Left forelimb (tissue), 1 donor: ENCODE data around the gene B4GALNT1.
"Not testable (repeated sequence)": the region's sequence is repeated elsewhere in the genome, so short reads cannot be mapped to it uniquely, and the experiment has no call there.

ENCODE experiments used
- DNase-seq: peaks from one replicate; pipeline ENCODE4 v3.0.0-alpha.2; 2018; ENCODE audit warnings: low spot score

Gene B4GALNT1

DNA sequence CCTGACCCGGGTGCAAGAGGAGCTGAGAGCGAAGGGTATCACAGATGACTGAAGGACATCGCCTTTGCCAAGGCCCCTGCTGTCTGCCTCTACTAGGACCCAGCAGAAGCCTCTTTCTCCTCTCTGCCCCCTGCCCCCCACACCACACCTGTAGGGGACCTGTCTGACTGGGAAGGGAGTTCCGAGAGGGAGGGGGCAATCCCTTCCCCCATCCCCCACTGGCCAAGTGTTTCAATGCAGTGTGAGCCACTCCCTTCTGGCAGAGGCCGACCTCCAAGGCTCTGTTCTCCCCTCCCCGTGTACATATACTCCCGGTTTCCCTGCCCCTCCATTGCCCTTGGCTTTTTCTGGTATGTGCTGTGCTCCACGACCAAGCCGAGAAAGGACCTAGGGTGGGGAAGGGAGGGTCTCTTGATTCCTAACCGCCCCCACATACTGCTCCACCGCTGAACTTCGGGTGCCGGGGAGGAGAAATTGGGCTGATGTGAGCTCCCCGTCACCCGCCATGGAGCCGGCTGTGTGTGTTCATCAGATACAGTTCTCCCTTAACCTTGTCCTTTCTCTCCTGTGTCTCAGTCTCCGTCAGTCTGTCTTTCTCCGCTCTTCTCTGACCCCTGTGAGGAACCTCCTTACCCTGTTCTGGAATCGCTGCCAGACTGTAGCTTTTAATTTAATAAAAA, 23.8 kb downstream of the B4GALNT1 start:
- DNase-seq, result no peak

DNA sequence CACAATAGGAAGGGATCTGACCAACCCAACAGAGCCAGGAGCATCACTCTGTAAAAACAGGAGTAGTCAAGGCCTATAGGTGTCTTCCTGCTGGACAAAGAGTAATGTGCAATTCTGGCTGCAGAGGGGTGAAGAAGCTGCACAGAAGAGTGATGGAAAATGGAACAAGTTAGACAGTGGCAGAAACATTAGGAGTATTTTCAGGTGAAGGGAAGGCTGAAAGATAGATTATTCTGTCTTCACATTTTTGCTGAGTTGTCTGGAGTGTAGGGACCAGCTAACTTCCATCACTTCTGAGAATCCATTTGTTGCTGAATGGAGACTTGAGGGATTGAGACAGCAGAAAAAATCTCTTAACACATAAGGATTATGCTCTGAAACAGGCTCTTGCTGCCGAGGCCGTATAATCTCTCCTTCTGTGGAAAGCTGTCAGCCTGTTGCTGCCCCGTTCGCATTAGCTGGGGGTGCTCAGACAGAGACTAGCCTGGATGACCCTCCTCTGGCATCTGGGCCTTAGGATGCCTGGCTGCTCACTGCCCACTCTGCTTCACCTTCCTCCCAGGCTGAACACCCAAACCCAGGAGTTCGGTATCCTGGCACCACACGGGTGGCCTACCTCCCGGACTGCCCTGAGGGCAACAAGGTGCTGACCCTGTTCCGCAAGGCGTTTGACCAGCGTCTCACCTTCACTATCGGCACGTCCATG, 24.9 kb downstream of the B4GALNT1 start:
- no peak for DNase-seq

DNA sequence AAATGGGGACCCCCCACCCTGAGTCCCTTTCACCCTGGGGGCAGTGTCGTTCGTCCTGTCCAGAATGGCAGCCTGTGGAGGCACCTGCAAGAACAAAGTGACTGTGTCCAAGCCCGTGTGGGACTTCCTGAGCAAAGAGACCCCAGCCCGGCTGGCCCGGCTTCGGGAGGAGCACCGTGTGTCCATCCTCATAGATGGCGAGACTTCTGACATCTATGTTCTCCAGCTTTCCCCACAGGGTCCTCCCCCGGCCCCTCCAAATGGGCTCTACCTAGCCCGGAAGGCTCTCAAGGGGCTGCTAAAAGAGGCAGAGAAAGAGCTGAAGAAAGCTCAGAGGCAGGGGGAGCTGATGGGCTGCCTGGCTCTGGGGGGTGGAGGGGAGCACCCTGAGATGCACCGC, 26.2 kb downstream of the B4GALNT1 start:
- DNase-seq, result no peak

GRCh38 chr12:57606399-57606798, 26.6 kb downstream of the B4GALNT1 start:
- no peak for DNase-seq

DNA sequence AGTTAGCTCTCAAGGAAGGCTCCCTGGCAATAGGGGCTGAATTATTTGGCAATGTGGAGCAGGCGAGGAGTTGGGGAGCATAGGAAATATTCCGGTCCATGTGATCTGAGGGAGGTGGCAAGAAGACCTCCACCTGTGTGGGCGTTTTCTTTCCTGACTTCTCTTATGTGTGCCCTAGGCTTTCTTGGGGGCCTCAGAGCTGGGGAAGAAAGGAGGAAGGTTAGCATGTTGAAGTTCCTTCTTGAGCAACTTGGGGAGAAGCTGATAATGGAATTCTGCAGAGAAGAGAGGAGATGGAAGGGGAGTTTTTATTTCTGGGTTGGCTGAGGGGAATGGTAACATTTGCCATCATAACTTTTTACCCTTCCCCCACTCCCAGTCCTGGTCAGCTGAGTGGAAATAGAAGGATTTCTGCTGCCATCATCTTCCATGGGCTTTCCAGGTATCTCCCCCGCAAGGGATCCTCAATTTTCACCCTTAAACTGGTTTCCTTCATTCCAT, 27.1 kb downstream of the B4GALNT1 start:
- no peak for DNase-seq

- DNase-seq, result no peak
These were observed 27.8 kb downstream of the B4GALNT1 start for GRCh38 chr12:57604992-57605810.

- DNase-seq, result peak; percentile 80
These were observed 28.5 kb downstream of the B4GALNT1 start, which contains the start of gene DTX3 for GRCh38 chr12:57604454-57604991. Gene DTX3 (plus strand): TSS chr12:57604824. CDS start chr12:57606518, 1,694 bp downstream.

- peak; percentile 81 for DNase-seq
These were observed 29.1 kb downstream of the B4GALNT1 start for GRCh38 chr12:57603815-57604453.

DNA sequence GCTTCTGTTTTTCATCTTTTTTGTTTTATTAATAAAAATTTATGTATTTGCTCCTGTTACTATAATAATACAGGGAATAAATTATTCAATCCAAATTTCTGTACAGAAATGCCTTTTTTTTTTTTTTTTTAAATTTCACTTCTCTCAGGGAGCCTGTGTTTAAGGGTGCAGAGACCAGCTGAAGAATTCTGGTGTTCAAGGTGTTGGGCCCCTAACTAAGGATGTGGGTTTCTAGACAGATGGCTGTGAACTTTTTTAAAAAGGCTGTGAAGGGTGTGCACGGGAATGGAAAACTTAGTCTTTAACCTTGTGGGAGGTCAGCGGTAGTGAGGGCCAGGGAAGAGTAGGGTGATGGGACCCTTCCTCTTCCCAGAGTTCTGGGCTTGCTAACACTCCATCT, 29.7 kb downstream of the B4GALNT1 start:
- DNase-seq, result no peak

DNA sequence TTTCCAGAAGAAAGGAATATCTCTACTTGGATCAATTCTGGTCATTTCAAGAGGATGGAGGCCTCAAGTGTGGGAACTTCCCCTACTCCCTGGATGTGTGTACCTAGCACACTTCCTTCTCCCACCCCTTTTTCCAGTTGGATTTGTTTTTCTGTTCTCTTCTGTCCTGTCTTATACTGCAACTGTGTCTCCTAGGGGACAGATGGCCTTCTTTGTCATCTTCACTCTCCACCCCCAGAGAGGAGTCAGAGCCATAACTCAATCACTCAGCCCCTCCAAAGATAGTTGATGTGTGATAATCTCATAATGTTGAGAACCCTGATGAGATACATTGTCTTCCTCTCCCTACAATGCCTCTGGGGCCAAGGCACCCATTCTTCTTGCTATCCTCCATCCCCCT, 30.5 kb downstream of the B4GALNT1 start:
- DNase-seq, result no peak

DNA sequence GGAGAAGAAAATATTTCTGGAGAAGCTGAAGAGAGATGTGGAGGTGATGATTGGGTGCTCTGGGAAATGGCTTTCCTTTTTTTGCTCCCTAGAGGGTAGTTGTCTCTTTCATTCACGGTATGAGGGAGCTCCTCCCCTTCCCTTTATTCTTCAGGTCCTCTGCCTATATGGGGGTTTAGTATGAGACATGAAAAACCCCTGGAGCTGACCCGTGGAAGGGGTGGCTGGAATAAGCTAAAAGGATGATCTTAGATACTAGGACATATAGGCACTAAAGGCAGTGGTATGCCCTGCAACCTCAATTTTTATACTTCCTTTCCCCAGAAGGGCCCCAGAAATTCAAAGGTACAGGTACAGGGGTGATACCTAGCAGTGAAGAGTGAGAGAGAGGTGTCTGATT, 32.6 kb downstream of the B4GALNT1 start:
- DNase-seq, result no peak

DNA sequence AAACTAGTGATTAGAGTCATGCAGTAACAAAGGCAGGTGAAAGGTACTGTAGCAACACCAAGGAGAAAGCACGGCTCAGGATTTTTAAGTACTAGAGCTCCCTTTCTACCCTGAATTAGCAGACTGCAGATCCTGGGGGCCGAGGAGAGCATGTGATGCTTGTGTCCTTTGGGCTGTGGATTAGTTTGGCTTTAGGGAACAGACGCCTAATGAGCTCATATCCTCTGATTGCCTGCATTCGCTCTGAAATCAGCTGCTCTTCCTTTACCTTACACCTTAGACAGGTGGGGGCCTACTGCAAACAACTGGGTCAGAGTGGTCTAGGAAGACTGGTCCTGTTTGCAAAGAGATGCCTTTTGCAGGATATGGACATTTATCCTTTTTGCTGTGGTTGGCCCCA, 39.8 kb downstream of the B4GALNT1 start:
- no peak for DNase-seq

DNA sequence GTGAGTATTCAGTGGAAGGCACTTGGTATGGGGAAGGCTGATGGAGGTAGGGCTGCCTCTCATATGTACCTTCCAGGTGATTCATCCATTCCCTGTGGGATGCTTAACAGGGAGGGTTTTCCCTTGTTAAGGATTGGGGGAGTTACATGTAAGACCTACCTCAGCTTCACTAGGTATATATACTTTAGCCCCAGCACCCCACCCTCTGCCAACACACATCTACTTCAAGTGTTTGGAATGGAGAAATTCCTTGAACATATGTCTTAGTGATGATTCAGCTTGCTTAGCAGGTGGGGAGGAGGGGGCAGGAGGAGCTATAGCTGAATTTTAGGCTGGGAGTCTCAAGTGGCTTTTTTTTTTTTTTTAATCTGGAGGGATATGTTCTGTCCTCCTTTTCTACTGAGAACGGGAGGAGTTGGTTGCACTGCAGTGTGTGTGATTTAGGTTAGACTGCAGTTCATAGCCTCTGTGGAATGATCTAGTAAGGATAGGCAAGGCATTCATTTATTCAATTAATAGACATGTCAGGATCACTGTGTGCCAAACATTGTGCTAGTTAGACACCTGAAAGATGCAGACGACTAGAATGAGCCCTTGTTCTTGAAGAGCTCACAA, 40.3 kb downstream of the B4GALNT1 start:
- no peak for DNase-seq

DNA sequence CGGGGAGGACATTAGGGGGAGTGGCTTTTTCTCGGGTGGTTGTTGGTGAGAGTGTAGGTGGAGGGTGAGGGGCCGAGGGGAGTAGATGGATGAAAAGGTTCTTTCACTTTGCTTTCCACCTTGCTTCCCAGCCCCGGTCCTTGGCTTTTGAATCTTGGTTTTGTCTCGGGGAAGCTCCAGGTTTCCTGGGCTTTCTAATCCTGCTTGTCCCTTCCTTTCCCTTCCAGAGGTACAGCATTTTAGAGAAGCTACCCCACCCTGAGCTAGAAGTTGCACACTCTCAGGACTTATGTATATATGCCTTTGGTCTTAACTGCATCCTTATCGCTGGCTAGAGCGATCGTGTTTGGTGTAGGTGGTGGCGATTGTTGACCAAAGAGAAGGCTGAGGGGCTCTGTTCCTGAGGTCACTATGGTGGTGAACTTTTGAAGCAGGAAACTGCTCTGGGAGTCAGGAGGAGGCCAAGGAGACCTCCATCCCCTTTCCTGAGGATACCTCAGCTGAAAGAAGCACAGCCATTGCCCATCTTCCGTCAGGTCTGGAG, 41.1 kb downstream of the B4GALNT1 start:
- no peak for DNase-seq

GRCh38 chr12:57590864-57591781, 41.9 kb downstream of the B4GALNT1 start, which contains the start of gene PIP4K2C:
Gene PIP4K2C (plus strand): TSS chr12:57591192. CDS start chr12:57591290, 98 bp downstream.
- DNase-seq, result peak; percentile 77

DNA sequence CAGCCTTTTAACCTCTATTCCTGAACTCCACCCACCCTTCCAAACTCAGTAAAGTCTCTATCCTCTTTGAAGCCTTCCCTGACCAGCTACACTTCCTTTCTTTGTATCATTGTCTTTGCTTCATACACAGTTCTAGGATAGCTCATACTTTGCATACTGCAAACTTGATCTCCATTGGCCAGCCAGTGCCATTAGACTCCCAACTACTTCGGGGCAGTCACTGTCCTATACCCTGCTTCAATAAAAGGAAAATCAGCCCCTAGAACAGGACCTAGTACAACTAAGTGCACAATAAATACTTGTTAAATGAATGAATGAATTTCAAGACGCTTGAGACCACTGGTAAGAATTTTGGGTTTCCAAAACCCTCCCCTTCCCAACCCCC, 42.5 kb downstream of the B4GALNT1 start:
- DNase-seq, result no peak

- not testable (repeated sequence) for DNase-seq
These were observed 43.9 kb downstream of the B4GALNT1 start for GRCh38 chr12:57588951-57589610.

DNA sequence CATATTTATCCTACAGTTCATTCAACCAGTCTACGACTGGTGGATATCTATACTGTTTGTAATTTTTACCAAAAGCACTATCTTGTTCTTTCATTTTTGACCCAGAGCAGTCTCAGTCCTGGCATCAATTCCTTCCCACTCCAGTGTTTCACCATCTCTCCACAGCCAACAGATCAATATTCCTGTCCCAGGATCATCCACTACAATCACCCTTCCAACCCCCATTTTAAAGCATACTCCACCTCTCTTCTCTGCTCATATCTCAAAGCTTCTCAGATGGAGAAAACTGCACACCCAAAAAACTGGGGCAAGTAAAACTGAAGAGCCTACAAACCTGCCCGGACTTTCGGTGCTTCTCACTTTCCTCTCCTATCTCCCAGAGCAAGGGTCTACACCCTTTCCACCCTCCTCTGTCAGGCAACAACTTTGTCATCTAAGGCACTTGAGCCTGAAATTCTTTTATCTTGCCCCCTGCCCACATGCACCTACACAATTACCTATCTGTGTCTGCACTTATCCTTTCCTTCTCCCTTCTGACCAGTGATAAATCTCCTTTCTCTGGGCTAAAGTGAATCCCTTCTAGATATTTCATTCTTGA, 46.1 kb downstream of the B4GALNT1 start:
- no peak for DNase-seq

DNA sequence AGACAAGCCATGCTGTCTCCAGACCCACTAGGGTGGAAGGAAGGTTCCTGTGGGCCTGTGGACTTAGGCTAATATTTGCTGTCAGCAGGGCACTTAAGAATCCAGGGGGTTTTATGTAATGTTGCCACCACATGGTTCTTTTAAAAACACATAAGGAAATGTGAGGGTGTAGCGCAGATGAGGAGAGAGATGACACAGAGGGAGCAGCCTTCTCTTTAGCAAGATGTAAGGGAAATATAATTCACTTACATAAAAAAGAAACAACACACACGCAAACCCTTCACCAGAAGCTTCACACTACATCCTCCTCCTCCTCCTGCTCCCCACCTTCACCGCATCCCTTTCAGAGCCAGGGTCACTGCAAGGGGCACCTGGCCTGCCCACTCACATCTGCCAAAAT, 46.9 kb downstream of the B4GALNT1 start:
- no peak for DNase-seq
